SHP77 treated with DMSO at 0.1 percent for 48 hours (cell line): Measurements from ENCODE around the gene SWAP70.
"Not testable (repeated sequence)": the region's sequence is repeated elsewhere in the genome, so short reads cannot be mapped to it uniquely, and the experiment has no call there.

Source experiments
- DNase-seq: peaks from one replicate; lab custom pipeline; 2025; lab: John Stamatoyannopoulos, UW

Gene SWAP70

GRCh38 chr11:9692691-9693090 lies 28.8 kb downstream of the SWAP70 start:
- DNase-seq = no peak

GRCh38 chr11:9693801-9694553 lies 30.1 kb downstream of the SWAP70 start:
- DNase-seq = no peak

- not testable (repeated sequence) for DNase-seq
Measured at GRCh38 chr11:9695228-9695627, 31.4 kb downstream of the SWAP70 start.

GRCh38 chr11:9697766-9698165 lies 33.9 kb downstream of the SWAP70 start:
- DNase-seq = no peak

- DNase-seq = no peak
Measured at GRCh38 chr11:9700105-9700801, 36.4 kb downstream of the SWAP70 start.

- DNase-seq = no peak
Measured at GRCh38 chr11:9701799-9702198, 37.9 kb downstream of the SWAP70 start.

GRCh38 chr11:9703280-9703679 lies 39.4 kb downstream of the SWAP70 start:
- DNase-seq = no peak

- no peak for DNase-seq
Measured at GRCh38 chr11:9704037-9704436, 40.2 kb downstream of the SWAP70 start.

- no peak for DNase-seq
Measured at GRCh38 chr11:9704620-9705019, 40.7 kb downstream of the SWAP70 start.

- not testable (repeated sequence) for DNase-seq
Measured at GRCh38 chr11:9705361-9705760, 41.5 kb downstream of the SWAP70 start.

GRCh38 chr11:9708544-9708943 lies 44.7 kb downstream of the SWAP70 start:
- DNase-seq = no peak

GRCh38 chr11:9710223-9710622 lies 46.3 kb downstream of the SWAP70 start:
- DNase-seq = no peak

GRCh38 chr11:9710852-9711251 lies 47.0 kb downstream of the SWAP70 start:
- DNase-seq = no peak

GRCh38 chr11:9711454-9712307 lies 47.8 kb downstream of the SWAP70 start:
- no peak for DNase-seq

GRCh38 chr11:9714272-9714940 lies 50.5 kb downstream of the SWAP70 start:
- no peak for DNase-seq

GRCh38 chr11:9716275-9717039 lies 52.6 kb downstream of the SWAP70 start:
- DNase-seq = no peak

GRCh38 chr11:9717040-9717357 lies 53.1 kb downstream of the SWAP70 start:
- no peak for DNase-seq

GRCh38 chr11:9717719-9718118 lies 53.8 kb downstream of the SWAP70 start:
- DNase-seq = no peak

- DNase-seq = no peak
Measured at GRCh38 chr11:9718147-9718546, 54.3 kb downstream of the SWAP70 start.

GRCh38 chr11:9719566-9720289 lies 55.9 kb downstream of the SWAP70 start:
- DNase-seq = no peak

- no peak for DNase-seq
Measured at GRCh38 chr11:9720290-9720630, 56.4 kb downstream of the SWAP70 start.
